CD14-positive monocyte (primary cell): Measurements from ENCODE around the gene TPRKB. TPM values are rescaled to one million over a fixed set of nuclear protein-coding genes. Genes with fewer than 3 reads are reported as not detected.
A peak's percentile ranks its signal among the peaks of the same experiment; 100 is the strongest.

Experiments
- DNase-seq, 3 donors: peaks; one replicate each; pipeline ENCODE4 v3.0.0-alpha.2; 2011 to 2022
- H2AFZ ChIP-seq: 2 replicates; pipeline ENCODE4 v1.6.0; 2012; ENCODE audit warnings: mild to moderate bottlenecking, low read depth, low read length, inconsistent platforms; ENCODE audit not compliant: insufficient read depth, poor library complexity, severe bottlenecking
- H3K27ac ChIP-seq, 2 donors: 1 replicate in 1 of 2; 2 replicates in 1 of 2; pipeline ENCODE4 v1.5.1; 2012 to 2013; ENCODE audit warnings: low read length in 2 of 2, control low read depth in 1 of 2, inconsistent platforms in 1 of 2, low read depth in 1 of 2, mild to moderate bottlenecking in 1 of 2
- H3K27me3 ChIP-seq, 2 donors: one replicate each; pipeline versions ENCODE4 v1.6.0 to v1.6.1; 2011 to 2013; ENCODE audit warnings: low read length in 2 of 2; ENCODE audit not compliant: control insufficient read depth in 2 of 2, insufficient read depth in 2 of 2
- H3K36me3 ChIP-seq, 2 donors: replicated peaks in 1 of 2; 1 replicate in 1 of 2; 2 replicates in 1 of 2; pipeline versions ENCODE4 v1.5.1 to v1.6.1; 2012 to 2013; ENCODE audit warnings: low read length in 2 of 2, control low read depth in 1 of 2, inconsistent platforms in 1 of 2, mild to moderate bottlenecking in 1 of 2; ENCODE audit not compliant: insufficient read depth in 2 of 2, control insufficient read depth in 1 of 2
- H3K4me1 ChIP-seq, 2 donors: 1 replicate in 1 of 2; 2 replicates in 1 of 2; pipeline versions ENCODE4 v1.5.1 to v1.6.1; 2012 to 2013; ENCODE audit warnings: low read length in 2 of 2, control low read depth in 1 of 2, inconsistent platforms in 1 of 2, mild to moderate bottlenecking in 1 of 2, moderate library complexity in 1 of 2; ENCODE audit not compliant: insufficient read depth in 2 of 2, control insufficient read depth in 1 of 2
- H3K4me2 ChIP-seq: replicated peaks from 2 replicates; pipeline ENCODE3; 2012; ENCODE audit warnings: low read length, moderate library complexity, mild to moderate bottlenecking; ENCODE audit not compliant: poor library complexity, severe bottlenecking; ENCODE audit errors: extremely low read depth
- H3K4me3 ChIP-seq, 3 experiments: fragments of 200-600 bp in 1 of 3; sonication (generic) in 1 of 3; replicated peaks in 1 of 3; 1 replicate in 2 of 3; 2 replicates in 1 of 3; pipeline ENCODE4 v1.5.1; 2011 to 2013; ENCODE audit warnings: low read length in 3 of 3, mild to moderate bottlenecking in 3 of 3, control low read depth in 2 of 3, low read depth in 2 of 3, inconsistent platforms in 1 of 3, moderate library complexity in 1 of 3
- H3K79me2 ChIP-seq: 2 replicates; pipeline ENCODE4 v1.6.0; 2012; ENCODE audit warnings: mild to moderate bottlenecking, control low read depth, inconsistent platforms, low read length, moderate library complexity; ENCODE audit not compliant: insufficient read depth
- H3K9ac ChIP-seq: 2 replicates; pipeline ENCODE4 v1.6.0; 2017; ENCODE audit warnings: low read length, mild to moderate bottlenecking; ENCODE audit not compliant: insufficient read depth, poor library complexity, severe bottlenecking
- H3K9me3 ChIP-seq, 2 donors: replicated peaks in 1 of 2; 1 replicate in 1 of 2; 2 replicates in 1 of 2; pipeline versions ENCODE4 v1.5.1 to v1.6.1; 2012 to 2013; ENCODE audit warnings: low read length in 2 of 2, control low read depth in 1 of 2; ENCODE audit not compliant: control insufficient read depth in 1 of 2, insufficient read depth in 1 of 2
- H4K20me1 ChIP-seq: 2 replicates; pipeline ENCODE4 v1.6.0; 2012; ENCODE audit warnings: mild to moderate bottlenecking, low read length, control low read depth, moderate library complexity; ENCODE audit not compliant: insufficient read depth
- H3K27ac Mint-ChIP-seq, 7 donors: one replicate each; pipeline ENCODE4 v1.8.0; 2020; ENCODE audit warnings: mild to moderate bottlenecking in 7 of 7, mixed read lengths in 7 of 7, moderate library complexity in 6 of 7, inconsistent platforms in 2 of 7
- H3K27me3 Mint-ChIP-seq, 3 donors: one replicate each; pipeline ENCODE4 v1.8.0; 2021 to 2022; ENCODE audit warnings: low read depth in 3 of 3, mild to moderate bottlenecking in 3 of 3, mixed read lengths in 3 of 3, moderate library complexity in 3 of 3, inconsistent platforms in 1 of 3
- H3K36me3 Mint-ChIP-seq, 2 donors: one replicate each; pipeline ENCODE4 v1.8.0; 2020; ENCODE audit warnings: mixed read lengths in 2 of 2, inconsistent platforms in 1 of 2, mild to moderate bottlenecking in 1 of 2
- H3K4me1 Mint-ChIP-seq: one replicate; pipeline ENCODE4 v1.8.0; 2020; ENCODE audit warnings: mild to moderate bottlenecking, mixed read lengths
- H3K4me3 Mint-ChIP-seq, 2 donors: one replicate each; pipeline ENCODE4 v1.8.0; 2020; ENCODE audit warnings: mild to moderate bottlenecking in 2 of 2, mixed read lengths in 2 of 2, moderate library complexity in 1 of 2
- H3K9me3 Mint-ChIP-seq, 7 donors: one replicate each; pipeline ENCODE4 v1.8.0; 2020 to 2022; ENCODE audit warnings: mixed read lengths in 7 of 7, mild to moderate bottlenecking in 6 of 7, moderate library complexity in 6 of 7, inconsistent platforms in 2 of 7
- CTCF ChIP-seq: fragments of 200-600 bp; IDR thresholded peaks from one replicate; pipeline ENCODE4 v1.8.0; 2022; ENCODE audit warnings: antibody characterized with exemption, mild to moderate bottlenecking
- WGBS: methylation state at CpG from one replicate; pipeline ENCODE4 v1.1.5; 2013; ENCODE audit warnings: missing lambda C conversion rate; ENCODE audit not compliant: insufficient coverage; 5-methylcytosine and 5-hydroxymethylcytosine counted together
- intact Hi-C, 2 donors: fragments of 100-400 bp; cut with micrococcal nuclease; formaldehyde crosslinking; loops; one replicate each; pipeline versions ENCODE4 v1.15.0 to v1.15.1; 2023
- polyA plus RNA-seq, 3 donors: library from polyadenylated mRNA; depleted of rRNA in 1 of 3; unstranded in 2 of 3; stranded (reverse) in 1 of 3; fragments of 300-500 nt in 2 of 3; fragments of >200 nt in 1 of 3; fragmentation: Illumina TruSeq in 2 of 3; gene quantifications; 1 replicate in 2 of 3; 2 replicates in 1 of 3; pipeline ENCODE4 v1.2.3, GENCODE V29; 2012 to 2021

The TPRKB gene
- polyA plus RNA-seq, 3 donors: 26.9 to 69.1 (median 65.8) TPM

GRCh38 chr2:73717251-73717606, 19.9 kb downstream of the TPRKB start:
- H3K27me3 ChIP-seq: no peaks in the 10 kb centered on the region
- intact Hi-C loops: no loop called here
- no peaks in the 10 kb centered on the region for H3K36me3 ChIP-seq
- H3K4me1 Mint-ChIP-seq: peaks cover 22% of the 10 kb centered on the region
- H3K9ac ChIP-seq: no peak overlapping the region
- peak overlapping the region; percentile 13 to 72 for H3K27ac ChIP-seq
- peaks cover 0 to 3% (median 0%) of the 10 kb centered on the region in 3 donors for H3K27me3 Mint-ChIP-seq
- no peaks in the 10 kb centered on the region for H3K36me3 Mint-ChIP-seq
- no peaks in the 10 kb centered on the region for H4K20me1 ChIP-seq
- peaks cover 21 to 23% of the 10 kb centered on the region in 2 donors for H3K4me1 ChIP-seq
- H3K27ac Mint-ChIP-seq: peak overlapping the region in 2 of 7 donors; percentile 70 to 82
- peak overlapping the region; percentile 50 for H3K4me2 ChIP-seq
- H3K79me2 ChIP-seq: no peaks in the 10 kb centered on the region
- peaks cover 7 to 24% (median 17%) of the 10 kb centered on the region in 7 donors for H3K9me3 Mint-ChIP-seq
- H3K4me3 ChIP-seq: peak overlapping the region in 1 of 3 experiments; percentile 58
- H2AFZ ChIP-seq: peak overlapping the region; percentile 63
- no peak for DNase-seq
- peaks cover 10% of the 10 kb centered on the region in 2 donors for H3K9me3 ChIP-seq
- H3K4me3 Mint-ChIP-seq: peak overlapping the region; percentile 67 to 72
- no peak for TF ChIP-seq CTCF

DNA sequence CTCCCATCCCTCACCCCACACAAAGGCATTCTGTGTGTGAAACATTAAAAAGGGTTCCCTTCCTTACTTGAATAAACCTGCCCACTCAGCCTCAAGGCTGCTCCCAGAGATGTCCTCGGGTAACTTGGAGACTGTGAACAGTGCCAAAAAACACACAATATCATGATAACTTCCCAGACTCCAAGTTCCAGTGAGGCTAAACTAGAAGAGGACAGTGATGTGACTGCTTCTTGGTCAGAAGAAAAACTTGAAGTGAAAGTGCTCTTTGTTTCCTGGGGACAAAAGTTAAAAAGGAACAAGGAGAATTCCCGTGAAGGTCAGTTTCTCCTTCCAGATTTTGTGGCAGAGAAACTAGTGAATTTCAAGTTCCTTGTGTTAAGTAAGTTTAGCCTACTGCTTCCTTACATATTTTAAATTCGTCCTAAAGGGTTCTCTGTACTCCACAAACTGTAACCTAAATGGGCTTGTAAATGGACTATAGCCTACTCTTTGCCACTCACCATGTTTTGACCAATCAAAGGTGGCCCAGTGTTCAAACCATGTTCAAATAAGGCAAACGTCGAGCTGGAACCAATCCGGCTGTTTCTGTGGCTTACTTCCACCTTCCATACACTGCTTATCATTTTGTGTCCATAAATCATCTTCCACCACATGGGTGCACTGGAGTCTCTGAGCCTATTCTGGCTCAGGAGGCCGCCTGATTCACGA, 20.4 kb downstream of the TPRKB start:
- Mint-ChIP-seq H3K27ac (peak overlapping the region; percentile 31 to 82 (median 70)), H3K9me3 (peaks cover 7 to 21% (median 17%) of the 10 kb centered on the region in 7 donors), H3K4me3 (peak overlapping the region; percentile 67 to 72), H3K4me1 (peaks cover 22% of the 10 kb centered on the region), H3K36me3 (no peaks in the 10 kb centered on the region), H3K27me3 (peaks cover 0 to 3% (median 2%) of the 10 kb centered on the region in 3 donors)
- peak; percentile 10 to 52 (median 39) for DNase-seq
- Histone ChIP-seq H3K9ac (peak overlapping the region; percentile 11), H2AFZ (peak overlapping the region; percentile 63), H3K79me2 (no peaks in the 10 kb centered on the region), H3K9me3 (peaks cover 10% of the 10 kb centered on the region in 2 donors), H3K36me3 (no peaks in the 10 kb centered on the region), H3K4me1 (peaks cover 21 to 23% of the 10 kb centered on the region in 2 donors), H3K4me3 (peak overlapping the region in 2 of 3 experiments; percentile 26 to 58), H4K20me1 (no peaks in the 10 kb centered on the region), H3K4me2 (peak overlapping the region; percentile 50), H3K27me3 (no peaks in the 10 kb centered on the region), H3K27ac (peak overlapping the region; percentile 31 to 72)
- intact Hi-C loops: no loop called here
- no peak for TF ChIP-seq CTCF
- 0% methylated on average over 4 of the region's 8 CpGs for WGBS
